Hepatic stellate cell (primary cell): Measurements from ENCODE around the gene SMO.

Experiments
- DNase-seq: peaks from one replicate; pipeline ENCODE4 v3.0.0; 2011; ENCODE audit warnings: low spot score

SMO gene

GRCh38 chr7:129188372-129188891 lies at the start of gene SMO:
TSS of gene SMO (plus strand) at chr7:129188633. CDS start at chr7:129189152, 519 bp downstream.
- DNase-seq = peak; percentile 50

GRCh38 chr7:129143724-129144094 lies 44.7 kb upstream of the SMO start:
- DNase-seq = no peak

- peak; percentile 93 for DNase-seq
Observed at GRCh38 chr7:129144095-129144833, 44.2 kb upstream of the SMO start, which contains the start of gene TSPAN33. TSS of gene TSPAN33 (plus strand) at chr7:129144707. CDS start at chr7:129144981, 274 bp downstream.

GRCh38 chr7:129144834-129145668 lies 43.4 kb upstream of the SMO start:
- DNase-seq = no peak

GRCh38 chr7:129146237-129146979 lies 42.0 kb upstream of the SMO start:
- no peak for DNase-seq

- no peak for DNase-seq
Observed at GRCh38 chr7:129147731-129148130, 40.7 kb upstream of the SMO start.

- DNase-seq = no peak
Observed at GRCh38 chr7:129149511-129149910, 38.9 kb upstream of the SMO start.

- DNase-seq = no peak
Observed at GRCh38 chr7:129150199-129150996, 38.0 kb upstream of the SMO start.

GRCh38 chr7:129157651-129158050 lies 30.8 kb upstream of the SMO start:
- DNase-seq = no peak

- DNase-seq = no peak
Observed at GRCh38 chr7:129159539-129159938, 28.9 kb upstream of the SMO start.

- no peak for DNase-seq
Observed at GRCh38 chr7:129160161-129160905, 28.1 kb upstream of the SMO start.

- no peak for DNase-seq
Observed at GRCh38 chr7:129161524-129162225, 26.8 kb upstream of the SMO start.

GRCh38 chr7:129162732-129163131 lies 25.7 kb upstream of the SMO start:
- no peak for DNase-seq

- DNase-seq = peak; percentile 50
Observed at GRCh38 chr7:129163875-129164544, 24.4 kb upstream of the SMO start.

GRCh38 chr7:129166745-129167144 lies 21.7 kb upstream of the SMO start:
- DNase-seq = no peak

- no peak for DNase-seq
Observed at GRCh38 chr7:129167817-129168216, 20.6 kb upstream of the SMO start.

- DNase-seq = no peak
Observed at GRCh38 chr7:129168231-129169021, 20.0 kb upstream of the SMO start.

GRCh38 chr7:129169171-129169671 lies 19.2 kb upstream of the SMO start:
- no peak for DNase-seq
